B cell (primary cell): Measurements from ENCODE around the gene TMC1. TPM values are rescaled to one million over a fixed set of nuclear protein-coding genes. Genes with fewer than 3 reads are reported as not detected.

Experiments used
- ATAC-seq: fragments of 200-7000 bp; cut with Tn5 transposase; one replicate; pipeline ENCODE4 v1.10.0; 2021; ENCODE audit warnings: low read depth, mild to moderate bottlenecking, moderate number of reproducible peaks, moderate library complexity
- CTCF ChIA-PET: fragments of 350-600 bp; sonication (Branson Sonifier 250); formaldehyde crosslinking; loops from one replicate; lab custom pipeline; 2021; ENCODE audit warnings: antibody characterized with exemption, inconsistent platforms; lab: Charles Lee
- POLR2A ChIA-PET: fragments of 350-600 bp; sonication (Branson Sonifier 250); formaldehyde crosslinking; loops from one replicate; lab custom pipeline; 2021; ENCODE audit warnings: antibody characterized with exemption; lab: Charles Lee
- DNase-seq: peaks from one replicate; pipeline ENCODE4 v3.0.0; 2013
- H2AFZ ChIP-seq: 2 replicates; pipeline ENCODE4 v1.6.1; 2012; ENCODE audit warnings: mild to moderate bottlenecking, low read depth, low read length; ENCODE audit not compliant: insufficient read depth, poor library complexity, severe bottlenecking
- H3K27ac ChIP-seq, 2 donors: 1 replicate in 1 of 2; 2 replicates in 1 of 2; pipeline ENCODE4 v1.5.1; 2012 to 2013; ENCODE audit warnings: low read length in 2 of 2, mild to moderate bottlenecking in 2 of 2, moderate library complexity in 1 of 2
- H3K27me3 ChIP-seq, 4 experiments: fragments of 200-600 bp in 1 of 4; sonication (generic) in 1 of 4; replicated peaks in 1 of 4; 1 replicate in 2 of 4; 2 replicates in 2 of 4; pipeline versions ENCODE4 v1.6.1 to v1.7.0; 2013 to 2016; ENCODE audit warnings: low read length in 3 of 4, mild to moderate bottlenecking in 2 of 4, mixed read lengths in 1 of 4, moderate library complexity in 1 of 4; ENCODE audit not compliant: insufficient read depth in 4 of 4, control insufficient read depth in 3 of 4; ENCODE audit errors: control extremely low read depth in 1 of 4
- H3K36me3 ChIP-seq, 2 experiments: replicated peaks in 1 of 2; 1 replicate in 1 of 2; 2 replicates in 1 of 2; pipeline versions ENCODE4 v1.6.1 to v1.7.1; 2013; ENCODE audit warnings: low read length in 1 of 2; ENCODE audit not compliant: insufficient read depth in 2 of 2, control insufficient read depth in 1 of 2; ENCODE audit errors: control extremely low read depth in 1 of 2, extremely low read depth in 1 of 2
- H3K4me1 ChIP-seq, 2 donors: fragments of 200-600 bp in 1 of 2; sonication (generic) in 1 of 2; 1 replicate in 1 of 2; 2 replicates in 1 of 2; pipeline versions ENCODE4 v1.5.1 to v1.6.1; 2013 to 2017; ENCODE audit warnings: low read length in 2 of 2; ENCODE audit not compliant: control insufficient read depth in 2 of 2, insufficient read depth in 2 of 2
- H3K4me2 ChIP-seq: replicated peaks from 2 replicates; pipeline ENCODE3; 2012; ENCODE audit warnings: mild to moderate bottlenecking, low read depth, low read length; ENCODE audit not compliant: poor library complexity, severe bottlenecking
- H3K4me3 ChIP-seq, 5 experiments: fragments of 200-600 bp in 1 of 5; sonication (generic) in 1 of 5; 1 replicate in 3 of 5; 2 replicates in 2 of 5; pipeline versions ENCODE4 v1.5.1 to v1.7.0; 2011 to 2016; ENCODE audit warnings: low read length in 4 of 5, mild to moderate bottlenecking in 4 of 5, low read depth in 2 of 5, control low read depth in 1 of 5, moderate library complexity in 1 of 5; ENCODE audit not compliant: insufficient read depth in 1 of 5; ENCODE audit errors: control extremely low read depth in 1 of 5, extremely low read depth in 1 of 5
- H3K79me2 ChIP-seq: fragments of 200-600 bp; sonication (generic); one replicate; pipeline ENCODE4 v1.6.0; 2016; ENCODE audit warnings: low read length; ENCODE audit not compliant: control insufficient read depth, insufficient read depth
- H3K9ac ChIP-seq: fragments of 200-600 bp; sonication (generic); 2 replicates; pipeline ENCODE4 v1.6.1; 2017; ENCODE audit warnings: mild to moderate bottlenecking, low read length, moderate library complexity
- H3K9me3 ChIP-seq, 3 donors: one replicate each; pipeline versions ENCODE4 v1.6.1 to v1.7.1; 2013; ENCODE audit warnings: low read length in 2 of 3; ENCODE audit not compliant: control insufficient read depth in 2 of 3, insufficient read depth in 1 of 3; ENCODE audit errors: control extremely low read depth in 1 of 3
- H4K20me1 ChIP-seq: 2 replicates; pipeline ENCODE4 v1.6.0; 2012; ENCODE audit warnings: mild to moderate bottlenecking, low read length; ENCODE audit not compliant: insufficient read depth, control insufficient read depth, poor library complexity, severe bottlenecking
- H3K27ac Mint-ChIP-seq: one replicate; pipeline ENCODE4 v1.8.0; 2021; ENCODE audit warnings: mixed read lengths
- H3K27me3 Mint-ChIP-seq: one replicate; pipeline ENCODE4 v1.8.0; 2021; ENCODE audit warnings: mixed read lengths
- H3K4me1 Mint-ChIP-seq: one replicate; pipeline ENCODE4 v1.8.0; 2021; ENCODE audit warnings: mixed read lengths
- H3K4me3 Mint-ChIP-seq: one replicate; pipeline ENCODE4 v1.8.0; 2021; ENCODE audit warnings: mixed read lengths
- H3K9me3 Mint-ChIP-seq: one replicate; pipeline ENCODE4 v1.8.0; 2022; ENCODE audit warnings: mixed read lengths; ENCODE audit not compliant: insufficient read depth
- CTCF ChIP-seq: fragments of 200-600 bp; IDR thresholded peaks from one replicate; pipeline ENCODE4 v1.8.0; 2022; ENCODE audit warnings: antibody characterized with exemption, mild to moderate bottlenecking
- EZH2 ChIP-seq: IDR thresholded peaks from 2 replicates; pipeline ENCODE4 v1.6.1; 2012; ENCODE audit warnings: borderline replicate concordance, low read depth, mild to moderate bottlenecking, moderate library complexity, low read length; ENCODE audit not compliant: insufficient read depth, poor library complexity, severe bottlenecking
- WGBS: methylation state at CpG from one replicate; pipeline ENCODE4 v1.1.5; 2013; ENCODE audit warnings: missing lambda C conversion rate; ENCODE audit not compliant: insufficient coverage; 5-methylcytosine and 5-hydroxymethylcytosine counted together
- intact Hi-C: fragments of 100-400 bp; cut with micrococcal nuclease; formaldehyde crosslinking; loops from one replicate; pipeline ENCODE4 v1.10.0; 2022
- polyA plus RNA-seq: library from polyadenylated mRNA; depleted of rRNA; stranded (reverse); fragments of >200 nt; gene quantifications from 2 replicates; pipeline ENCODE4 v1.2.3, GENCODE V29; 2012
- total RNA-seq, 2 donors: library from RNA; stranded (reverse); fragments of 120-200 nt in 1 of 2; gene quantifications; 1 replicate in 1 of 2; 2 replicates in 1 of 2; pipeline versions ENCODE4 v1.2.3 to v1.2.4, GENCODE V29; 2013 to 2022

TMC1 gene
- total and polyA plus RNA-seq, 2 donors (not counting 1 experiment from before 2014, with no cell fraction given): not detected

- TF ChIP-seq EZH2 (no peak), CTCF (no peak)
- no peaks in the 10 kb centered on the region for H3K36me3 ChIP-seq
- no peaks in the 10 kb centered on the region for H3K4me1 ChIP-seq
- CTCF ChIA-PET: no interaction called here
- H2AFZ ChIP-seq: no peak overlapping the region
- Mint-ChIP-seq H3K9me3 (no peaks in the 10 kb centered on the region), H3K27me3 (peaks cover 7% of the 10 kb centered on the region), H3K27ac (no peak overlapping the region), H3K4me1 (no peaks in the 10 kb centered on the region), H3K4me3 (no peak overlapping the region)
- peaks cover 0 to 4% (median 3%) of the 10 kb centered on the region in 4 experiments for H3K27me3 ChIP-seq
- POLR2A ChIA-PET: no interaction called here
- H3K4me2 ChIP-seq: no peak overlapping the region
- ATAC-seq (no peak), DNase-seq (no peak)
- no peaks in the 10 kb centered on the region for H3K79me2 ChIP-seq
- intact Hi-C loops: no loop called here
- H3K9ac ChIP-seq: no peak overlapping the region
- no peak overlapping the region for H3K27ac ChIP-seq
- no peak overlapping the region for H3K4me3 ChIP-seq
- no peaks in the 10 kb centered on the region for H3K9me3 ChIP-seq
- no peaks in the 10 kb centered on the region for H4K20me1 ChIP-seq
These were observed 27.4 kb upstream of the TMC1 start for GRCh38 chr9:72494051-72494450.

GRCh38 chr9:72497447-72498046 is 23.9 kb upstream of the TMC1 start:
- Histone ChIP-seq H3K27me3 (peaks cover 0 to 4% (median 0%) of the 10 kb centered on the region in 4 experiments), H3K4me1 (no peaks in the 10 kb centered on the region), H3K4me2 (no peak overlapping the region), H3K9ac (no peak overlapping the region), H3K4me3 (no peak overlapping the region), H3K79me2 (no peaks in the 10 kb centered on the region), H4K20me1 (no peaks in the 10 kb centered on the region), H3K9me3 (no peaks in the 10 kb centered on the region), H3K36me3 (no peaks in the 10 kb centered on the region), H3K27ac (no peak overlapping the region), H2AFZ (no peak overlapping the region)
- no peak for ATAC-seq
- no peak overlapping the region for H3K4me3 Mint-ChIP-seq
- WGBS: 87% methylated on average over 5 of the region's 9 CpGs
- H3K9me3 Mint-ChIP-seq: peaks cover 3% of the 10 kb centered on the region
- DNase-seq: no peak
- ChIA-PET CTCF (no interaction called here), POLR2A (no interaction called here)
- no peak overlapping the region for H3K27ac Mint-ChIP-seq
- intact Hi-C loops: no loop called here
- no peaks in the 10 kb centered on the region for H3K4me1 Mint-ChIP-seq
- TF ChIP-seq EZH2 (no peak), CTCF (no peak)
- H3K27me3 Mint-ChIP-seq: no peaks in the 10 kb centered on the region
